Measurements from ENCODE around the gene GTSF1L.

DNA sequence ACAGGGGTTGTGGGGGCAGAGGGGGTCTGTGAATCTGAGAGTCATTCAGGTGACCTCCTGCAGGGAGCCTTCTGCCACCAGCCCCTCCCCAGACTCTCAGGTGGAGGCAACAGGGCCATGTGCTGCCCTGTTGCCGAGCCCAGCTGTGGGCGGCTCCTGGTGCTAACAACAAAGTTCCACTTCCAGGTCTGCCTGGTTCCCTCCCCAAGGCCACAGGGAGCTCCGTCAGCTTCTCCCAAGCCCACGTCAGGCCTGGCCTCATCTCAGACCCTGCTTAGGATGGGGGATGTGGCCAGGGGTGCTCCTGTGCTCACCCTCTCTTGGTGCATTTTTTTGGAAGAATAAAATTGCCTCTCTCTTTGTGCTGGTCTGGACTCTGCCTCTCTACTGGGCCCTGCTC lies 10.7 kb downstream of the GTSF1L start:
- TF ChIP-seq, protein P1, sequence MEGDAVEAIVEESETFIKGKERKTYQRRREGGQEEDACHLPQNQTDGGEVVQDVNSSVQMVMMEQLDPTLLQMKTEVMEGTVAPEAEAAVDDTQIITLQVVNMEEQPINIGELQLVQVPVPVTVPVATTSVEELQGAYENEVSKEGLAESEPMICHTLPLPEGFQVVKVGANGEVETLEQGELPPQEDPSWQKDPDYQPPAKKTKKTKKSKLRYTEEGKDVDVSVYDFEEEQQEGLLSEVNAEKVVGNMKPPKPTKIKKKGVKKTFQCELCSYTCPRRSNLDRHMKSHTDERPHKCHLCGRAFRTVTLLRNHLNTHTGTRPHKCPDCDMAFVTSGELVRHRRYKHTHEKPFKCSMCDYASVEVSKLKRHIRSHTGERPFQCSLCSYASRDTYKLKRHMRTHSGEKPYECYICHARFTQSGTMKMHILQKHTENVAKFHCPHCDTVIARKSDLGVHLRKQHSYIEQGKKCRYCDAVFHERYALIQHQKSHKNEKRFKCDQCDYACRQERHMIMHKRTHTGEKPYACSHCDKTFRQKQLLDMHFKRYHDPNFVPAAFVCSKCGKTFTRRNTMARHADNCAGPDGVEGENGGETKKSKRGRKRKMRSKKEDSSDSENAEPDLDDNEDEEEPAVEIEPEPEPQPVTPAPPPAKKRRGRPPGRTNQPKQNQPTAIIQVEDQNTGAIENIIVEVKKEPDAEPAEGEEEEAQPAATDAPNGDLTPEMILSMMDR (IDR thresholded peaks at IDR 0.05; ENCODE audit: low read depth, low read length): no peak
- TF ChIP-seq POLR2A (IDR thresholded peaks at IDR 0.05; ENCODE audit: extremely low read depth, insufficient read length): no peak
- TF ChIP-seq, protein P2, sequence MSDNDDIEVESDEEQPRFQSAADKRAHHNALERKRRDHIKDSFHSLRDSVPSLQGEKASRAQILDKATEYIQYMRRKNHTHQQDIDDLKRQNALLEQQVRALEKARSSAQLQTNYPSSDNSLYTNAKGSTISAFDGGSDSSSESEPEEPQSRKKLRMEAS (IDR thresholded peaks at IDR 0.05; ENCODE audit: low read depth, low read length): no peak
- TF ChIP-seq MYC (IDR thresholded peaks at IDR 0.05; ENCODE audit: low read depth, low read length): no peak

All from NB4 (cell line).